ENCODE data around the gene HMG20A. TPM values are rescaled to one million over a fixed set of nuclear protein-coding genes. Genes with fewer than 3 reads are reported as not detected.

Gene HMG20A
- total and polyA plus RNA-seq, 10 of the 15 experiments (the other 5 are each of a cell fraction or from before 2014, with no cell fraction given), result 30.0 to 98.7 (median 46.8) TPM

DNA sequence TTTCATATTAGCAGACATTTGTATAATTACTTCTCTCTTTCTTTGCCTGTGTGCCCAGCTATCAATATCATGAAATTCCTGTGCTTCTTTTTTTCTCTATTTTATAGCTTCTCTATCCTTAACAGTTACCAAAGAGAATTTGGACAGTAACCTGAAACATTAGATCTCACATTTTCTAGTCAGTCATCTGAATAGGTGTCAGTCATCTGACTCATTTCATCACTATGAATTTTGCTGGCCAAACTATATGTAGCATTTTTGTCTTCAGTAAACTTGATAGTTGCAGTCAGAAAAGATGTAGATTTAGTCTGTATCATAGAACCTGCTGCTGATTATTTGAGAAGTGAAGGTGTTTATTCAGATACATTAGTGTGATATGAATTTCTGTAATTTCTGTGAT is 52.6 kb downstream of the HMG20A start (continued):
- no peak for TF ChIP-seq EGR1 (IDR thresholded peaks at IDR 0.05; ENCODE audit: borderline replicate concordance in 1 of 2, low read depth in 2 of 2, low read length in 2 of 2)
- peak; percentile 70 for TF ChIP-seq PKNOX1 (IDR thresholded peaks at IDR 0.05)
- TF ChIP-seq, protein P1, sequence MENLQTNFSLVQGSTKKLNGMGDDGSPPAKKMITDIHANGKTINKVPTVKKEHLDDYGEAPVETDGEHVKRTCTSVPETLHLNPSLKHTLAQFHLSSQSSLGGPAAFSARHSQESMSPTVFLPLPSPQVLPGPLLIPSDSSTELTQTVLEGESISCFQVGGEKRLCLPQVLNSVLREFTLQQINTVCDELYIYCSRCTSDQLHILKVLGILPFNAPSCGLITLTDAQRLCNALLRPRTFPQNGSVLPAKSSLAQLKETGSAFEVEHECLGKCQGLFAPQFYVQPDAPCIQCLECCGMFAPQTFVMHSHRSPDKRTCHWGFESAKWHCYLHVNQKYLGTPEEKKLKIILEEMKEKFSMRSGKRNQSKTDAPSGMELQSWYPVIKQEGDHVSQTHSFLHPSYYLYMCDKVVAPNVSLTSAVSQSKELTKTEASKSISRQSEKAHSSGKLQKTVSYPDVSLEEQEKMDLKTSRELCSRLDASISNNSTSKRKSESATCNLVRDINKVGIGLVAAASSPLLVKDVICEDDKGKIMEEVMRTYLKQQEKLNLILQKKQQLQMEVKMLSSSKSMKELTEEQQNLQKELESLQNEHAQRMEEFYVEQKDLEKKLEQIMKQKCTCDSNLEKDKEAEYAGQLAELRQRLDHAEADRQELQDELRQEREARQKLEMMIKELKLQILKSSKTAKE (IDR thresholded peaks at IDR 0.05; ENCODE audit: low read depth, poor library complexity, severe bottlenecking), result peak; percentile 54
- TF ChIP-seq IKZF2 (IDR thresholded peaks at IDR 0.05), result no peak

DNA sequence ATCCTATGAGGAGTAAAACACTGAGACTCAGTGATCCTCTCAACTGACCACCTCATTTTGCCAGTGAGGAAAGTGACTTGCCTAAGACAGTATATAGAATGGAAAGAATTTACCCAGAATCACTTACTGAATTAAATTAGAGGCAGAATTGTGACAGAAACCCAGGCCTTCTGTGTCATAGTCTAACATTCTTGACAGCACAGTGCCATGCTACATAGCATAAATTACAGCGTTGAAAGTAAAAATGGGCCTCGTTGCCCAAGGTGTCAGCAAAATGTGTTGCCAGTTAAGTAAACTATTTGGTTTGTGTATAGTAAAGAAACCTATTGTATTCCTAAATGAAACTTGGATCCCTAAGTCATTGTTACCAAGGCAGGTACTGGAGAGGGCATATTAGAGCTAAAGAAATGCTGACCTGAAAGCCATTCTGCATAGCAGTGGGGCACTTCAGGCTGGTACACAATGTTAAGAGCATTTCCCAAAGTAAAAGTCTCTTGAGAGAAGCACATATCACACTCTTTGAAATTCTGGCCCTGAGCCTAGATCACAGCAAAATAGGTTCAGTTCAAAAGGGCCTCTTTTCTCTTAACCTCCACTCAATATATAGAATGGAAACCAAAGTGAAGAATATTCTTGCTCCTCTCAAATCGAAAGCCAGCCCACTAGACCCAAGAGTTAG is 53.8 kb downstream of the HMG20A start:
- H3K4me2 ChIP-seq (ENCODE audit: control insufficient read depth, insufficient read depth), result no peak overlapping the region
- ATAC-seq, result no peak
- POLR2A ChIA-PET, result interaction anchor here (0.6 kb wide), 1 partner anchor 92 kb away, joined by 7 read pairs; no protein-coding TSS in a partner anchor
- SMC1A ChIA-PET (ENCODE audit: uncharacterized antibody, unreplicated experiment), result interaction anchor here (1.5 kb wide), 1 partner anchor 355 kb away, joined by 5 read pairs; no protein-coding TSS in a partner anchor
- in situ Hi-C loops (cut with MboI) (no loop called here), intact Hi-C loops (cut with micrococcal nuclease; ENCODE audit: unreplicated experiment) (no loop called here)
- H3K79me2 ChIP-seq (ENCODE audit: control insufficient read depth, insufficient read depth, low read length), result no peaks in the 10 kb centered on the region
- CTCF ChIA-PET, result interaction anchor here (1.5 to 1.9 kb wide), 2 partner anchors 69 to 287 kb away, joined by 3 to 6 read pairs; no protein-coding TSS in a partner anchor
- peaks cover 8 to 36% of the 10 kb centered on the region in 2 experiments for H3K36me3 ChIP-seq (ENCODE audit: control insufficient read depth in 2 of 2, insufficient read depth in 2 of 2, low read length in 1 of 2)
- no peak overlapping the region; the same call in 1 of the 2 replicates for H3K27ac ChIP-seq (ENCODE audit: control insufficient read depth, insufficient read depth)
- no TSS peak for BruUV-seq (replicated peaks)
- H3K9me3 ChIP-seq (replicated peaks; ENCODE audit: control insufficient read depth, insufficient read depth, low read length), result no peaks in the 10 kb centered on the region
- no peaks in the 10 kb centered on the region for H4K20me1 ChIP-seq (ENCODE audit: control insufficient read depth, insufficient read depth)
- no peaks in the 10 kb centered on the region for H3K27me3 ChIP-seq (replicated peaks in 1 of 2; ENCODE audit: control insufficient read depth in 2 of 2, insufficient read depth in 2 of 2, low read length in 1 of 2)
- no peaks in the 10 kb centered on the region; the same call in 1 of the 2 replicates for H3K4me1 ChIP-seq (ENCODE audit: control insufficient read depth, insufficient read depth, low read length)
- no peak for FAIRE-seq
- no peak for DNase-seq (ENCODE audit: low read depth, low spot score)
- RAD21 ChIA-PET (ENCODE audit: unreplicated experiment), result interaction anchor here (1.4 kb wide), 1 partner anchor 47 kb away, joined by 3 read pairs; no protein-coding TSS in a partner anchor
- WGBS (ENCODE audit: insufficient coverage, insufficient replicate concordance, low lambda C conversion rate, missing lambda C conversion rate), result 98% methylated on average over 3 of the region's 3 CpGs
- H3K9ac ChIP-seq (ENCODE audit: control insufficient read depth, insufficient read depth, low read length), result no peak overlapping the region
- no peak overlapping the region for H3K4me3 ChIP-seq
- no peak overlapping the region for H2AFZ ChIP-seq (ENCODE audit: control insufficient read depth, low read depth, low read length)
- TF ChIP-seq MYB (IDR thresholded peaks at IDR 0.05; ENCODE audit: borderline replicate concordance, low read depth, low read length) (no peak), ZBTB4 (CRISPR knock-in tag; IDR thresholded peaks at IDR 0.05) (no peak), PRDM15 (CRISPR knock-in tag; IDR thresholded peaks at IDR 0.05) (no peak), PAX5 (IDR thresholded peaks at IDR 0.05; ENCODE audit: borderline replicate concordance, low read depth, low read length) (no peak)
